Measurements from ENCODE around the gene DHFR2. TPM values are rescaled to one million over a fixed set of nuclear protein-coding genes. Genes with fewer than 3 reads are reported as not detected.

DHFR2 gene
- total and polyA plus RNA-seq, 4 donors, result 2.3 to 3.9 (median 2.5) TPM

GRCh38 chr3:94098452-94098851 lies 35.7 kb upstream of the DHFR2 start:
- no peaks in the 10 kb centered on the region for H3K27me3 ChIP-seq (ENCODE audit: control insufficient read depth in 4 of 4, insufficient read depth in 4 of 4, low read length in 3 of 4)
- WGBS, result 74% methylated on average over 3 of the region's 3 CpGs
- no peak overlapping the region for H3K4me3 ChIP-seq (ENCODE audit: low read depth in 1 of 3, low read length in 3 of 3)
- no peak overlapping the region for H3K27ac ChIP-seq (ENCODE audit: low read depth in 1 of 2, low read length in 2 of 2)
- no peaks in the 10 kb centered on the region for H3K9me3 ChIP-seq (ENCODE audit: control insufficient read depth in 4 of 4, low read length in 3 of 4)
- peaks cover 3 to 29% (median 23%) of the 10 kb centered on the region in 4 donors for H3K36me3 ChIP-seq (ENCODE audit: control insufficient read depth in 4 of 4, insufficient read depth in 3 of 4, low read depth in 1 of 4, low read length in 3 of 4)
- no peaks in the 10 kb centered on the region for H3K4me1 ChIP-seq (ENCODE audit: control insufficient read depth in 4 of 4, insufficient read depth in 4 of 4, low read length in 3 of 4)
- DNase-seq (ENCODE audit: low spot score), result no peak
- no peak overlapping the region for H3K9ac ChIP-seq (ENCODE audit: low read depth in 1 of 2, low read length in 2 of 2)
- TF ChIP-seq REST (IDR thresholded peaks at IDR 0.05) (no peak), TAF1 (conservative IDR thresholded peaks at IDR 0.05) (no peak), GABPA (IDR thresholded peaks at IDR 0.05 in 1 of 2, conservative IDR thresholded peaks at IDR 0.05 in 1 of 2) (no peak), HNF4G (IDR thresholded peaks at IDR 0.05) (no peak), EGR1 (IDR thresholded peaks at IDR 0.05; ENCODE audit: low read depth in 2 of 2) (no peak), RXRA (IDR thresholded peaks at IDR 0.05) (no peak), FOXA1 (IDR thresholded peaks at IDR 0.05) (no peak), ZBTB33 (IDR thresholded peaks at IDR 0.05) (no peak)

GRCh38 chr3:94095111-94095510 lies 32.4 kb upstream of the DHFR2 start:
- Histone ChIP-seq H3K27me3 (ENCODE audit: control insufficient read depth in 4 of 4, insufficient read depth in 4 of 4, low read length in 3 of 4) (no peaks in the 10 kb centered on the region), H3K4me3 (ENCODE audit: low read depth in 1 of 3, low read length in 3 of 3) (no peak overlapping the region), H3K27ac (ENCODE audit: low read depth in 1 of 2, low read length in 2 of 2) (no peak overlapping the region), H3K36me3 (ENCODE audit: control insufficient read depth in 4 of 4, insufficient read depth in 3 of 4, low read depth in 1 of 4, low read length in 3 of 4) (peaks cover 4 to 27% (median 21%) of the 10 kb centered on the region in 4 donors), H3K4me1 (ENCODE audit: control insufficient read depth in 4 of 4, insufficient read depth in 4 of 4, low read length in 3 of 4) (no peaks in the 10 kb centered on the region), H3K9ac (ENCODE audit: low read depth in 1 of 2, low read length in 2 of 2) (no peak overlapping the region), H3K9me3 (ENCODE audit: control insufficient read depth in 4 of 4, low read length in 3 of 4) (no peaks in the 10 kb centered on the region)
- 99% methylated on average over 2 of the region's 2 CpGs for WGBS
- no peak for DNase-seq (ENCODE audit: low spot score)
- no peak for TF ChIP-seq HNF4G (IDR thresholded peaks at IDR 0.05)

- Histone ChIP-seq H3K9ac (ENCODE audit: low read depth in 1 of 2, low read length in 2 of 2) (no peak overlapping the region), H3K4me1 (ENCODE audit: control insufficient read depth in 4 of 4, insufficient read depth in 4 of 4, low read length in 3 of 4) (no peaks in the 10 kb centered on the region), H3K9me3 (ENCODE audit: control insufficient read depth in 4 of 4, low read length in 3 of 4) (no peaks in the 10 kb centered on the region), H3K27me3 (ENCODE audit: control insufficient read depth in 4 of 4, insufficient read depth in 4 of 4, low read length in 3 of 4) (no peaks in the 10 kb centered on the region), H3K36me3 (ENCODE audit: control insufficient read depth in 4 of 4, insufficient read depth in 3 of 4, low read depth in 1 of 4, low read length in 3 of 4) (peaks cover 2 to 22% (median 13%) of the 10 kb centered on the region in 4 donors), H3K27ac (ENCODE audit: low read depth in 1 of 2, low read length in 2 of 2) (no peak overlapping the region), H3K4me3 (ENCODE audit: low read depth in 1 of 3, low read length in 3 of 3) (no peak overlapping the region)
- TF ChIP-seq JUND (IDR thresholded peaks at IDR 0.05) (no peak), EGR1 (IDR thresholded peaks at IDR 0.05; ENCODE audit: low read depth in 2 of 2) (no peak), SP1 (IDR thresholded peaks at IDR 0.05) (no peak), ATF3 (IDR thresholded peaks at IDR 0.05) (no peak), REST (IDR thresholded peaks at IDR 0.05) (no peak), RXRA (IDR thresholded peaks at IDR 0.05) (no peak), YY1 (IDR thresholded peaks at IDR 0.05) (no peak)
- DNase-seq (ENCODE audit: low spot score), result no peak
- 98% methylated on average over 1 of the region's 1 CpG for WGBS
Observed at GRCh38 chr3:94093151-94093550, 30.4 kb upstream of the DHFR2 start.

Measured in liver (tissue), 9 donors.